ENCODE measurements around the gene THEM5.

THEM5 gene

DNA sequence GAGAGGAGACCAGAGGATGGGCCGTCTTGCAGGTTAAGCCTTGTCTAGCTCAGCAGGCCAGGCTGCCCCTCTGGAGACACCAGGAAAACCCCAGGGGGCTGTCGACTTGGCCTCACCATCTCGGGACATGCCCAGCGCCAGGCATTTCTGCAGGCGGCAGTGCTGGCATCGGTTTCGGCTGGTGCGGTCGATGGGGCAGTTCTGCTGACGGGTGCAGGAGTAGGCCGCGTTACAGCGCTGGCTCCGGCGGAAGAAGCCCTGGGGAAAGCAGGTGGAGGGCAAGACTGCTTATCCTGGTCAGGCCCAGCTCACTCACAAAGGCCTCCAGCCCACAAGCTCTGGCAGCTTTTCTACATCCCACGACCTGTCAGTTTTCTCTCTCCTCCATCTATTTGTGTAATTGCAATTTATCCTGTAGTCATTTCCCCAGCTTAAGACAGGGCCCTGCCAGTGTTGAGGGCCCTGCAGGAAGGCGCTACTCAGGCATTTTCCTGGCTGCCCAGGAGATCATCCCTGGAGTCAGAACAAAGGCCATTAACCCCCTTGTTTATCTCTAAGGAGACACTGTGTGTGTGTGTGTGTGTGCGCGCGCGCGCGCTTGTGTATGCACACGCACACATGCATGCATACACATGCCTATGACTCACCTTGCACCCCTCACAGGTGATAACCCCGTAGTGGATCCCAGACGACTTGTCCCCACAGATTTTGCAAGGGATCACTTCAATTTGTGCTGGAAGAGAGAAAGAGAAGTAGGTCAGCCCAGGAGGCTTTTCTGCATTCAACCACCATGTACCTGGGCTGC lies 36.8 kb downstream of the THEM5 start:
- no peak for DNase-seq

DNA sequence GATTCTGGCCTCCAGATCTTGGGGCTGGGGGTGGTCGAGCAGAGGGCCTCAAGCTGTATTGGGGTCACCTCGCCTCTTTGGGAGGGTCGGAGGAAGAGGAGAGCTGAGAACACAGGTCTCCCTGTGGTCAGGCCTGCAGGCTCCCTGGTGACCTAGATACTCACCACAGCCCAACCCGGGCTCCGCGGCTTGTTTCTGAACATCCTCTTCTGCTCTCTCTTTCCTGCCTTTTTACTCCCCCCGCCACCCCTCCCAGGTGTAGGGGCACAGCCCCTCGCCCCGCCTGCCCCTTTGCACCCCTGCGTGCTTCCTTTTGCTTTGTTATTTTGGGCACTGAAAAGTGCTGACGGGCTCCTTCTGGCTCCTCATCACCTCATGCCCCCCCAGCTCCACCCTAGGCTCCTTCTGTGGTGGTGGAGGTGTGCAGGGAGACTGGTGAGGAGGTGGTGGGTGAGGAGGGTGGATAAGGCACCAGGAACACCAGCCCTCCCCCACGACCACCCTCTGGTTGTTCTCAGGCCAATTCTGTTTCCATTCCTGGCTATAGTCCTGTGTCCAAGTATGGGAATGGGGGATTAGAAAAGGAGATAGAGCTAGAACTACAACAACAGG lies 37.7 kb downstream of the THEM5 start:
- peak; percentile 26 for DNase-seq

DNA sequence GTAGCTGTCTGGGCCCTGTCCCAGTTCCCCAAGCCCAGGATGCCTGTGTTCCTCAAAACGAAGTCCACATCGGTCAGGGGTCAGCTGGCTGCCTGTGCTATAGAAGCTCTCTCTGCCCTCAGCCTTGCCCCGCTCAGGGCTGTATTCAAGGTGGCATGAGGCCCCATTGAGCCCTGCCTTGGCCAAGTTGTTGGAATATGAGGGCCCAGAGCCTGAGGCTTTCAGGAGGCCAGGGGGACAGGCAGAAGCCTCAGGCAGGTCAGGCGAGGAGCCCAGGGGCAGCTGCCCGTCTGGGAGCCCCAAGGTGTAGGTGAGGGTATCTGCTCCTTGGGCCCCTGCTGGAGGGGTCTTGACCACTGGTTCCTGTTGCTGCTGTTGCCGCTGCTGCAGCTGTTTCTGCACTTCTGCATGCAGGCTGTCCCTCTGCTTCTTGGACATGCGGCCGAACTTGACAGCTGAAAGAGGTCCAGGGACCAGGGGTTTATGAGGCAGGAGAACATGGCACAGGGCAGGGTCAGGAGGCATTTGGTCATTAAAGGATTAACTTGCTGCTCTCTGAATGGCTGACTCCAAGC lies 38.5 kb downstream of the THEM5 start:
- DNase-seq, result no peak

DNA sequence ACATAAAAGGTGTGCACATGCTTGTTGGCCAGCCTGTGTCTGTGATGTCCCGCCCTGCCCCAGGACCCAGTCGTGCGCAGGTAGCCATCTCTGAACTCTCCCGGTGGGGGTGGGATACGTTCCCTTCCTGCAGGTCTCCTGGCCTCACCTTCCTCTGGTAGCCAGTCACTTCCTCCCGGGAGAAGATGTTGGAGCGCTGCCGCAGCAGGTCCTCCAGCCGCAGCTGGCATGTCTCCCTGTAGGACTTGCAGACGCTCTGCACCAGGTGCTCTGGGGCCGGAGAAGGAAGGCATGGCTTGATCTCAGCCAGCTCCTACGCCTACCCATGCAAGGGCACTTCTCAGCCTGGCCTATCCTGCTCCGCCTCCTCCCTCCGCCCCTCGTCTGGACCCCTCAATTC lies 39.1 kb downstream of the THEM5 start:
- no peak for DNase-seq

DNA sequence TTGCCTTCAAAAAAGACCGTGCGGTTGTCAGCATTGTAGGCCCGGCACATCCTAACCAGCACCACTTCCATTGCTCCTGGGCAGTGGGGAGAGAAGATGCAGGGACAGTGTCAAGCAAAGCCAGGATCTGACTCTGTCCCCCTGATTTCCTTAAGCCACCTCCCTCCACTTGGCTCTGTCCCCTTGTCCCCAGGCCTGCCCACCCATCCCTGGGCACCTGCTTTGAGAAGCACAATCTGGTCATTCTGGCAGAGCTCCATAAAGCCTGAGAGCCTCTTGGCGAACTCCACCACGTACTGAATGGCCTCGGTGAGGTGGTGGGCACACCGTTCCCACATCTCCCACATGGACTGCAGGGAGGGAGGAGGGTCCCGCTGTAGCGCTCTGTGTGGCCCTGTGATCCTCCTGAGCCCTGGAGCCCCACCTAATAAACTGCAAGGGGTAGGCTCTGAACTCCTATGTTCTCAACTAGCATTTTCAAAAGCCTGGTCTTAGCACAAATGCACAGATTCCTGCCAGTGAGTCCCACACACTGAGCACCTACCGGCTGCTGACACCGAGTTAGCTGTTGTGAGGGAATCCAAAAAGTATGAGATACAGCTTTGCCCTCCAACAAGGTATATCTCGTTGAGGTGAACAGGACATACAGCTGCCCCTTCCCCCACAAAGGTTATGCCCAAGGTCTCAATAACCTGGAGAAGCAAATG lies 40.1 kb downstream of the THEM5 start:
- DNase-seq, result no peak

DNA sequence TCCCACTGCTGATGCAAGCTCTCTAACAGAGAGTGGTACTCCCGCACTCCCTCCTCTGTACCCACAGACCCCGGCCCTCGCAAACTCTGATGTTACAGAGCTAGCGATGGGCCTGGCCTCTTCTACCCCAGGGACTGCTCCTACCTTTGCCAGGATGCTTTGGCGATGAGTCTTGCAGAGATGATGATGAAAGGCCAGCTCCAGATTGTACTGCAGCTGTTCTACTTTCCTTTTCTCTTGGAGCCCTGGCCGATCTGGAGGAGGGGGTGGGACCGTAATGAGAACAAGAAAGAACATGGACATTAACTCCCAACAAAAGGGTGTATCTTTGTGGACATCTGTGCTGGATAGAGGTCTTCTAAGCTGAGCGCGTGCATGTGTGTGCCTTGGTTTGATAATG lies 42.3 kb downstream of the THEM5 start:
- DNase-seq, result no peak

DNA sequence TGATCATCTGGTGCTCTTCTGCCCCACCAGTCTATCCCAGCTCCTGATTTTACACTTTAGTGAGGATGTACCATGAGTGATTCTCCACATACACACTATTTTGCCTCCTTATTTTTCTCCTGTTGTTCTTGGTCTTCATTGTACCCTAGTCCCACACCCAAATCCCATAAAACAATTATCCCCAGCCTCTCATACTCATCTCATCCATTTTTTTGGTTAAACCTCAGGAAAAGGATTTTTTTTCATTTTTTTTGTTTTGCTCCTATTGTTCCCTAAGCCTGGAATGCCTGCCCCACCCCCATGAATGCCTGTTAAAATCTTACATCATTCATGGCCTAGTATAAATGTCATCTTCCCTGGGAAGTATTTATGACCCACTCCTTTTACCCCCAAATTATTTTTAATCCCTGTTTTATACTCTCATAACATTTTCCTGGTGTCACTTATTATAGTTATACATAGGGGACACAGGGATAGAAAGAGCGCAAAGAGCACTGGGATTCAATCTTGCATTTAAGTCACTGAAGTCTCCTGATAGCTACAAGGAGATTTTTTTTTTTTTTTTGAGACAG lies 43.4 kb downstream of the THEM5 start:
- DNase-seq, result no peak

DNA sequence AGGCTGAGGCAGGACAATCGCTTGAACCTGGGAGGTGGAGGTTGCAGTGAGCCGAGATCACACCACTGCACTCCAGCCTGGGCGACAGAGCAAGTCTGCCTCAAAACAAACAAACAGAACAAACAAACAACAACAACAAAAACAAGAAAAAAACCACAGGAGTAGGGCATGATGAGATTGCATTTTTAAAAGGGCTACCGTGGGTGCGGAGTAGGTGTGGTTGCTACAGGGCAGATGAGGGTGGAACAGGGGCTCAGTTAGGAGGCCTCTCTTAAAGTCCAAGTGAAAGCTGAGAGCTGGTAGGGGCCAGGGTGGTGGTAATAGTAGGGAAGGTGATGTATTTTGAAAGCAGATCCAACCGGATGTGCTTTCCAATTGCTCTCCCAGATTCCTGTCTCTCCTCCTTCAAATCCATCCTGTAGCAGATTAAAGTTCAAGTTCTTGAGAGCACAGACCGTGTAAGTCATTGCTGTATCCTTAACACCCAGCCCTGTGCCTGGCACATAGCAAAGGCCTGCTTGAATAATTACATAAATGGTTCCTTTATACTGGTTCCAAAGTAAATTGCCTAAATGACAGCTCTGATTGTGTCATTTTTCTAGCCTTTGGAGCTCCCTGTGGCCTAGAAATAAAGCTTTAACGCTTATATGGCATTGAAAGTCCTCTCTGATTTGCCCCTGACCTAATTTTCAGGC lies 44.1 kb downstream of the THEM5 start:
- DNase-seq, result no peak

DNA sequence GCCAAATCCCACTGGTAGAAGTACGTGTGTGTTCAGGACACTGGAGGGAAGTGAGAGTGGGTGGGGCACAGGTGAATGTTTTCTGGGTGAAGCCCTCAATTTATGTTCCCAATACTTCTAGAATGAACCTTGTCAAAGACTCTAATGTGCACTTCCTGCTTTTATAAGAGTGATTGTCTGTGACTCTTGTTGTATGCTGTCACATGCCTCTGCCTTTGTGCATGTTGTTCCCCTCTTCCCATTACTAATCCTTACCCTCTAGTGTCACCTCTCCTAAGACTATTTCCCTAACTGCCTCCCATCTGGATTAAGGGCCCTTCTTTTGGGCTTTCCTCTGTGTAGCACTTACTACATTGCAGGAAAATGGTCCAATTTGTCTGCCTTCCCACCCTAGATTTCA lies 45.7 kb downstream of the THEM5 start:
- DNase-seq, result no peak

DNA sequence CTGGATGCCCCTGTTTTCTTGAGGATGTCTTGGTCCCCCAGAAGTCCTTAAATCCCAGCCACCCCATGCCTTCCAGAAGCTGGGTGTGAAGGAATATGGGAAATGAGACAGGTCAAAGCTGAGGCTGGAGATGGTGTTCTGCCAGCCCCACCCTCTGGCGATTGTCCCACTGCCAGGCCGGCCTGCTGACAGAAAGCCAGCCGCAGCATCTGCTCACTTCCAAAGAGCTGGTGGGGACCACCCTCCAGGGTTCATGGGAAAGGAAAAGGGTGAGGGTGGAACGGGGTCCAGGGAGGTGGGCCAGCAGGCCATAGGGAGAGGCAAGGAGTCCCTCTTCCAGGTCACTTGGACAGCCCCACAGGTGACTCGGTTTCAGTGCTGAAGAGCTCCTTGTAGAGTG lies 46.4 kb downstream of the THEM5 start:
- no peak for DNase-seq

DNA sequence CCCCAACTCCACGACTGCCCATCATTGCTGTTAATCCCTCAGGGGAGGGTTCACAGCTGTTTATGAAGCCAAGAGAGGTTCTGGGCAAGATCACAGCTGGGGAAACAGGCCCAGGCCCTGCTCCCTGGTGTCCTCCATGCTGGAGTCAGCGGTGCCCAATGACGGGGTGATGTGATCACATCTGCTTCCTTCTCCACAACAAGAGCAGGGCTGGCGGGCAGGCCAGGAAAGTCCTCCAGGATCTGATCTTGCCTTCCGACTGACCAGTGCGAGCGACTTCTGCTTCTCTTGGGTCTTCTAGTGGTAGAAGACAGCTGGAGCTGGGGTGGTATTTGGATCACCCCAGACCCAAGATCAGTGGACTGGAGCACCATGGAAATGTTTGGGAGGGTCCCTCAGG lies 47.3 kb downstream of the THEM5 start:
- no peak for DNase-seq

DNA sequence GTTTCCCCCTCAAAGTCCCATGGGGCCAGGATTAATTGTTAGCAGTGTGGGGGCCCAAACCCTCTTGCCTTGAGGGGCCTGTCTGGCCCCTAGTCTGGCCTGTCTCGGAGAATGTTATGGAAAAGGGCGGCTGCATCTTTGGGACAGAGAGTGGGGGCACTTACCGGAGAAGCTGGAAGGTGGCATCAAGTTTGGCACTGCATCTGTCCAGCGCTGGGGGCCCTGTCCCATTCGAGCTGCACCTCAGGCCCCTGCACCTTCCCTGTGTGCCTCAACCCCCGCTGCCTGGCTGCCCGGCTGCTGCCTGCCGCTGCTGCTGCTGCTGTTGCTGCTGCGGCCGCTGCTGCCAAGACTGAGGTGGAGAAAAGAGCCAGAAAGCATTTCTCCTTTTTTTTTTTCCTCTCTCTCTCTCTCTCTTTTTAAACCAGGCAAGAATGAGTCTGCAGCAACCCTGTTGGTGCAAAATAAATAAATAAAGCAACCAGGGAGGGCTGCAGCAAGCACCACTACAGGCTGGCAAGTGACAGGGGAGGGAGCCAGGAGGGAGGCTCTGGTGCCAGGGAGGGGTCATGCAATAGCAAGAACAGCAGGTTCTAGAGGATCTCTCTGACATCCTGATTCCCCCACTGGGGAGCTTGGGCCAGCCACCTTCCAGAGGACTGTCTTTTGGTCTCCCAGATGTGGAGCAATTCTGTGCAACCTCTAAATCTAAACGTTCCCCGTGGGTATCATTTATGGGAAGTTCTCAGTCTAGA lies 48.3 kb downstream of the THEM5 start, which contains the start of gene LINGO4:
LINGO4 (minus strand) TSS at position 354 of the 755 bp plus-strand sequence. CDS start 2,715 bp downstream, outside the sequence.
- no peak for DNase-seq

DNA sequence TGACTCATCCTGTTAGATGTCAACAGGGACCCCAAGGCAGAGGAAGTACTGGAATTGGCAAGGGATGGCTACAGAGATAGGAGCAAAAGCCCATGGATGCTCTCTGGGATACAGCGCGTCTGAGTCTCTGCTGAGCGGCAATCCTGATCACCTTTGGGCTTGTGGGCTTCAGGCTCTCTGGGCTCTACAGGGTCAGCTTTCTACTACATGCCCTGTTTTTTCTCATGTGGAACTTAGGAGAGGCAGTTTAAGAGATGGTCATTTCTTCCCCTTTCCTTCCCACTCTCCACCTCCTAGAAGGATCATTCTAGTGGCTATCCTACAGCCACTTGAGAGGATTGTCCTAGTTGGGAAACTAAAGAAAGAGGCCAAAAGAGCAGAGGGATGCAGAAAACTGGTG lies 49.6 kb downstream of the THEM5 start:
- DNase-seq, result no peak

DNA sequence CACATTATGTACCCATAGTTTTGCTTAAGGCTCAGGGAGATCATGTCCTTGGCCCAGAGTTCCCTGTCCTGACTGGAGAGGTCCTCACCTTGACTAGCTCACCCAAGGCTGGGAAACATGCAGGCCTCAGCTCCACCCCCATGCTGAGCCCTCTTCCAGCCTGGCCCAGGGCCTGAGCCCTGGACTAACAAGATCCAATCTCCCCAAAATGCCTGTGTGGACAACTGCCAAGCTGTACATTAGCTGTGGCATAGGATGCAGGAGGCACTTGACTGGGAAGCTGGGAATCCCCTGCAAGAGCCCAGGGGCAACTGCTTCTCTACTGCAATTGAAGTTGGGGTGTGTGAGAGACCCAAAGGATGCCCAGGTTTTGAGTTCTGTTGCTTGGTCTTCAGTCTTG lies 50.3 kb downstream of the THEM5 start:
- DNase-seq, result no peak

DNA sequence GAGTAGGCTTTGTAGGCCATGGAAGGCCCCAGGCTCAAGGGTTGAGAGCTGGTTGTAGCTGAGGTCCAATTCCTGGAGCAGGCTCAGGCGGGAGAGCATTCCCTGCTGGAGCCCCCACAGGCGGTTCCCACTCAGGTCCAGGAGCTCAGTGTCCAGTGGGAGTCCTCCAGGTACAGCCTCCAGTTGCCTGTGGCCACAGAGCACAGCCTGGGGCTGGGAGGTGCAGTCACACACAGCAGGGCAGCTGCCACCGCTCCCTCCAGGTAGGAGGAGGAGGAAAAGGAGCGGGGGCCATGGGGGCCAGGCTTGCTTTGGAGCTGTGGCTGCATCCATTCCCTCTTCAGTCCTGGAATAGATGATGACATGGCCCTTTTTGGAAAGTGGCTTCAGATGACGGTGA lies 51.1 kb downstream of the THEM5 start:
- no peak for DNase-seq

DNA sequence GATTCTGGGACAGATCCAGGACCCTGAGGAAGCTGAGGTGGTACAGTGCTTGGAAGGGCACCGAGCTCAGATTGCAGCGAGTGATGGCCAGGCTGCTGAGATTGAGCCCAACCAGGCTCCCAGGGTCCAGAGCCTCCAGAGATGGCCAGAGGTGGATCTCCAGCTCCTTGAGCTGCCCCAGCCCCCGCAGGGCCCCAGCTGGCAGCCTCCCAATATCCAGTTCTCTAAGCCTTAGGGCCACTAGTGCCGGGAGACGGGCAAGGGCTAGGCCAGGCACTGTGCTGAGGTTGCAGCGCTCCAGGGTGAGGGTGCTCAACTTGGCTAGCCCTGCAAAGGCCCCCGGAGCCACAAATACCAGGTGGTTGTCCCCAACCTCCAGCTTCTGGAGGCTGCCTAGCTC lies 51.7 kb downstream of the THEM5 start:
- no peak for DNase-seq

DNA sequence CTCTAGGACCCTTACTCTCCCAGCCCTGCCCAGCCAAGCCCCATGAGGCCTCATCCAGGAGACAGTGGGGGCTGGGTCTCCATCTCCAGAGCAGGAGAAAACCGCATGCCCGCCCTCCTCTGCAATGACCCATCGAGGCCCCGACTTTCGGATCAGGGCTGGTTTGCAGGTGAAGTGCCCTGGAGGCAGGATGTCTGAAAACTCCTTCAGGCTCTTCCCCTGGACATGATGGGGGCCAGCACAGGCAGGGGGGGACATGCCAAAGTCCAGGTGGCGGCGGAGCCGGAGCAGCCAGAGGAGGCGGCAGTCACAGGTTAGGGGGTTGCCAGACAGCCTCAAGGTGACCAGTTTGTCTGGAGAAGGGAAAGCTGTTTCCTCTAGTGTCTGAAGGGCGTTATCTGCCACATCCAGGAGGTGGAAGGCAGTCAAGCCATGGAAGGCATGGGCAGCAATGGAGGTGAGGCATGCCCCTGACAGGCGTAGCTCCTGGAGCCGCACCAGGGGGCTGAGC lies 52.1 kb downstream of the THEM5 start:
- no peak for DNase-seq

DNA sequence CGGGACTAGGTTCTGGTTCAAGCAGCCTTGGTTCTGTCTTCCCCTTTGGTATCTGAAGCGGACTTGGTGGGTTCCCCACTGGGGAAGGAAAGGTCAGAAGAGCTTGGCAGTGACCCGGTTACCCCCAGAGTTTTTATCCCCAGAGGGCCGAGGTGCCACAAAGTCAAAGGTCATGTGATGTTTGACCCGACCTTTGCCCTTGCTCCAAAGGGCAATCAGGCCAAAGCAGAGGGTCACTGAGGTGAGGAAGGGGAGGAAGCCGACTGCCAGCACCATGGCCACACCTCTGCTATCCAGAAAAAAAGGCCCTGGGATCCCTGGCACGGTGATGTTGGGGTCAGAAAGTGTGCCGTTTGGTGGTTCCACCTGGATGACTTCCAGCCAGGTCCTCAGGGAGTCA lies 52.7 kb downstream of the THEM5 start:
- no peak for DNase-seq

DNA sequence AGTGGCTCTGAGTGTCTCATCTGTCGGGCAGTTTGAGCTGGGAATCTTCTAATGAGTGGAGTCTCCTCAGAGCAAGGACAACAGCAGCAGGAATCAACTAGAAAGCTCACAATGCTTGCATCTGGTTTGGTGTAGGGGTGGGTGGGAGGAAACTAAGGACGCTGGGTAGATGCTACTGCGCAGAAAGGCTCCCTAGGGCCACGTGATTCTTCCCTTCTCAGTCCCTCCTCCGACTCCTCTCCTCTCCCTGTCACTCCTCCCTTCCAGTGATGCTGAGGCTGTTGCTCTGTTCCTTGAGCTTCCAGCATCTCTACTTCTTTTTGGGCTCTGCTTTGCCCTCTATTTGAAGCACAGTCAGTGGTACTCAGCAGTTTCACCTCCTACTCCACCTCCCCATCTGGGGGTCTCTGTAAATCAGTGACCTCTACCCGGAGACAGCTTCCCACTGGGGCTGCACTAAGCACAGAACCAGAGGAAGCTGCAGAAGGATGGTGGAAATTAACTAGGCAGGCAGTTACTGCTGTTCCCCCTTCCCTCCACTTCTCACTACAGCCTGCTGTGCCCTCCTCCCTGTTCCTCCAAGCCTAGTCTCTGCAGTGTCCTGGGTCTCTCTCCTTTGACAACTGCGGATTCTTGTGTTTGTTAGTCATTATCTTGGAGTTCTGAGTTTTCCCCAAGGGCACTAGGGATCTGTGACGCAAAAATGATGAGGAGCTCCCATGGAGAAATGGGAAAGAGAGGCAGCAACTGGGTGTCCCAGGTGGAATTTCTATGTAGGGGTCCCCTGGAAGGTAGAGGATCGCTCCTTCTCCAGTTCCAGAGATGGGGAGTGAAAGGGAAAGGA lies 54.1 kb downstream of the THEM5 start:
- DNase-seq, result no peak

DNA sequence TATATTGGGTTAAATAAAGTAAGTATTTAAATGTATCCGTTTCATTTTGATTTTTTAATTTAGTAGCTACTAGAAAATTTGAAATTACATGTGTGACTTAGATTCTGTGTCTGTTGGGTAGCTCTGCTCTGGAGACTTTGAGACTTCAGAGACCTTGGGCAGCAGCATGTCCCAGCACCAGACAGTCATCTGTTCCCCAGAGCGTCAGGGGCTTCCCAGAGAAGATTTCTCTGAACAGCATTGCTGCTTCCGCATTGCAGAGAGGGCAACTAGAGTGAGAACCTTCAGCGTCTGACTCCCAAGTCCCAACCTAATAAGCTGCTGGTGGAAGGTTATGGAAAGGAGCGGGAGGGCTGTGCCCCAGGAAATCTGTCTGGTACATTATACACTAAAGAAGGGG lies 54.9 kb downstream of the THEM5 start:
- DNase-seq, result no peak

All from activated gamma-delta T cell (primary cell).